Ishikawa (cell line): Measurements from ENCODE around the gene HGD.

Experiments
- CEBPB ChIP-seq: IDR thresholded peaks from 2 replicates; pipeline ENCODE4 v1.6.1; 2012
- CREB1 ChIP-seq: IDR thresholded peaks from 2 replicates; pipeline ENCODE4 v1.6.1; 2012; ENCODE audit warnings: low read depth
- EGR1 ChIP-seq: IDR thresholded peaks from 2 replicates; pipeline ENCODE4 v1.6.1; 2012
- EP300 ChIP-seq: IDR thresholded peaks from 2 replicates; pipeline ENCODE4 v1.6.1; 2012; ENCODE audit warnings: borderline replicate concordance
- FOXM1 ChIP-seq: IDR thresholded peaks from 2 replicates; pipeline ENCODE4 v1.6.1; 2012; ENCODE audit warnings: low read depth, borderline replicate concordance
- NFIC ChIP-seq: IDR thresholded peaks from 2 replicates; pipeline ENCODE4 v1.6.1; 2012
- RAD21 ChIP-seq: IDR thresholded peaks from 2 replicates; pipeline ENCODE4 v1.6.1; 2012; ENCODE audit warnings: low read depth
- TAF1 ChIP-seq: IDR thresholded peaks from 2 replicates; pipeline ENCODE4 v1.6.1; 2012; ENCODE audit warnings: low read depth, mild to moderate bottlenecking
- TCF12 ChIP-seq: IDR thresholded peaks from 2 replicates; pipeline ENCODE4 v1.6.1; 2012; ENCODE audit warnings: low read depth
- TEAD4 ChIP-seq: IDR thresholded peaks from 2 replicates; pipeline ENCODE4 v1.6.1; 2012
- YY1 ChIP-seq: IDR thresholded peaks from 2 replicates; pipeline ENCODE4 v1.6.1; 2012; ENCODE audit warnings: low read depth
- ZBTB7A ChIP-seq: IDR thresholded peaks from 2 replicates; pipeline ENCODE4 v1.6.1; 2012; ENCODE audit warnings: low read depth
- TF ChIP-seq, protein P1 (sequence below): IDR thresholded peaks from 2 replicates; pipeline ENCODE4 v1.6.1; 2012
- TF ChIP-seq, protein P2 (sequence below): IDR thresholded peaks from 2 replicates; pipeline ENCODE4 v1.6.1; 2012; ENCODE audit warnings: low read depth, mild to moderate bottlenecking
- TF ChIP-seq, protein P3 (sequence below): IDR thresholded peaks from 2 replicates; pipeline ENCODE4 v1.6.1; 2012

The HGD gene

DNA sequence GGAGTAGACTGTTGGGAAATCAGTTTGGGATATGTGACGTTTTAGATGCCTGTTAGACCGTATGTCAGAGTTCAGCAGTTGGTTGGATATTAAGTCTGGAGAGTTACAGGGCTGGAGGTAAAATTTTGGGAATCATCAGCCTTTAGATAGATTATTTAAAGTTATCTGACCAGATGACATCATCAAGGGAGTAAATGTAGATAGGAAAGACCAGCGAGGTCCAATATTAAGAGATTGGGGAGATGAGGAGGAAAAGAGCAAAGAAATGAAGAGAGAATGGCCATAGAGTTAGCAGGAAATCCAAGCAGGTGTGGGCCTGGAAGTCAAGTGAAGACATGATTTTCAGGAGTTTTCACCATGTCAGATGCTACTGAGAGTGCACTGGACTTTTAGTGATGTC lies 82.8 kb downstream of the HGD start:
- TF ChIP-seq EP300 (no peak), RAD21 (no peak), FOXM1 (no peak), NFIC (no peak), YY1 (no peak), ZBTB7A (no peak), TEAD4 (no peak), CREB1 (no peak)
- TF ChIP-seq, protein P1, sequence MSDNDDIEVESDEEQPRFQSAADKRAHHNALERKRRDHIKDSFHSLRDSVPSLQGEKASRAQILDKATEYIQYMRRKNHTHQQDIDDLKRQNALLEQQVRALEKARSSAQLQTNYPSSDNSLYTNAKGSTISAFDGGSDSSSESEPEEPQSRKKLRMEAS = no peak
- TF ChIP-seq, protein P2, sequence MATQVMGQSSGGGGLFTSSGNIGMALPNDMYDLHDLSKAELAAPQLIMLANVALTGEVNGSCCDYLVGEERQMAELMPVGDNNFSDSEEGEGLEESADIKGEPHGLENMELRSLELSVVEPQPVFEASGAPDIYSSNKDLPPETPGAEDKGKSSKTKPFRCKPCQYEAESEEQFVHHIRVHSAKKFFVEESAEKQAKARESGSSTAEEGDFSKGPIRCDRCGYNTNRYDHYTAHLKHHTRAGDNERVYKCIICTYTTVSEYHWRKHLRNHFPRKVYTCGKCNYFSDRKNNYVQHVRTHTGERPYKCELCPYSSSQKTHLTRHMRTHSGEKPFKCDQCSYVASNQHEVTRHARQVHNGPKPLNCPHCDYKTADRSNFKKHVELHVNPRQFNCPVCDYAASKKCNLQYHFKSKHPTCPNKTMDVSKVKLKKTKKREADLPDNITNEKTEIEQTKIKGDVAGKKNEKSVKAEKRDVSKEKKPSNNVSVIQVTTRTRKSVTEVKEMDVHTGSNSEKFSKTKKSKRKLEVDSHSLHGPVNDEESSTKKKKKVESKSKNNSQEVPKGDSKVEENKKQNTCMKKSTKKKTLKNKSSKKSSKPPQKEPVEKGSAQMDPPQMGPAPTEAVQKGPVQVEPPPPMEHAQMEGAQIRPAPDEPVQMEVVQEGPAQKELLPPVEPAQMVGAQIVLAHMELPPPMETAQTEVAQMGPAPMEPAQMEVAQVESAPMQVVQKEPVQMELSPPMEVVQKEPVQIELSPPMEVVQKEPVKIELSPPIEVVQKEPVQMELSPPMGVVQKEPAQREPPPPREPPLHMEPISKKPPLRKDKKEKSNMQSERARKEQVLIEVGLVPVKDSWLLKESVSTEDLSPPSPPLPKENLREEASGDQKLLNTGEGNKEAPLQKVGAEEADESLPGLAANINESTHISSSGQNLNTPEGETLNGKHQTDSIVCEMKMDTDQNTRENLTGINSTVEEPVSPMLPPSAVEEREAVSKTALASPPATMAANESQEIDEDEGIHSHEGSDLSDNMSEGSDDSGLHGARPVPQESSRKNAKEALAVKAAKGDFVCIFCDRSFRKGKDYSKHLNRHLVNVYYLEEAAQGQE = no peak

- TF ChIP-seq NFIC = no peak
- no peak for TF ChIP-seq EP300
- no peak for TF ChIP-seq TEAD4
- TF ChIP-seq FOXM1 = no peak
- TF ChIP-seq RAD21 = no peak
- no peak for TF ChIP-seq TAF1
- no peak for TF ChIP-seq ZBTB7A
- TF ChIP-seq, protein P2 = no peak
- TF ChIP-seq, protein P1 = no peak
- TF ChIP-seq TCF12 = no peak
- no peak for TF ChIP-seq EGR1
- TF ChIP-seq, protein P3, sequence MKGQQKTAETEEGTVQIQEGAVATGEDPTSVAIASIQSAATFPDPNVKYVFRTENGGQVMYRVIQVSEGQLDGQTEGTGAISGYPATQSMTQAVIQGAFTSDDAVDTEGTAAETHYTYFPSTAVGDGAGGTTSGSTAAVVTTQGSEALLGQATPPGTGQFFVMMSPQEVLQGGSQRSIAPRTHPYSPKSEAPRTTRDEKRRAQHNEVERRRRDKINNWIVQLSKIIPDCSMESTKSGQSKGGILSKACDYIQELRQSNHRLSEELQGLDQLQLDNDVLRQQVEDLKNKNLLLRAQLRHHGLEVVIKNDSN = no peak
- no peak for TF ChIP-seq CEBPB
- no peak for TF ChIP-seq CREB1
- no peak for TF ChIP-seq YY1
Observed at GRCh38 chr3:120597445-120598049, 84.5 kb downstream of the HGD start.

GRCh38 chr3:120596853-120597223 lies 85.2 kb downstream of the HGD start:
- TF ChIP-seq FOXM1 (no peak), TAF1 (no peak), CEBPB (no peak), NFIC (no peak), TEAD4 (no peak), EP300 (no peak), TCF12 (no peak), YY1 (no peak), ZBTB7A (no peak), EGR1 (no peak)
- TF ChIP-seq, protein P1 = no peak
- TF ChIP-seq, protein P3 = no peak

GRCh38 chr3:120596116-120596852 lies 85.8 kb downstream of the HGD start, which contains the start of gene NDUFB4:
Gene NDUFB4 (plus strand): TSS chr3:120596336. CDS start chr3:120596360, 24 bp downstream.
- TF ChIP-seq EGR1 (no peak), CREB1 (no peak), TAF1 (peak; percentile 62; the same call in 1 of the 2 replicates), ZBTB7A (peak; percentile 41; the same call in 1 of the 2 replicates), TEAD4 (no peak), YY1 (peak; percentile 75), TCF12 (no peak), FOXM1 (no peak), CEBPB (no peak), NFIC (no peak), EP300 (no peak), RAD21 (no peak)
- TF ChIP-seq, protein P2 = no peak
- TF ChIP-seq, protein P1 = no peak
